Limb (tissue), 2 donors: ENCODE data around the gene APOBEC3B.
"Not testable (repeated sequence)": the region's sequence is repeated elsewhere in the genome, so short reads cannot be mapped to it uniquely, and the experiment has no call there.

Source experiments
- DNase-seq, 2 donors: peaks; one replicate each; pipeline ENCODE4 v3.0.0-alpha.2; 2016; ENCODE audit errors: extremely low spot score in 2 of 2

APOBEC3B gene

DNA sequence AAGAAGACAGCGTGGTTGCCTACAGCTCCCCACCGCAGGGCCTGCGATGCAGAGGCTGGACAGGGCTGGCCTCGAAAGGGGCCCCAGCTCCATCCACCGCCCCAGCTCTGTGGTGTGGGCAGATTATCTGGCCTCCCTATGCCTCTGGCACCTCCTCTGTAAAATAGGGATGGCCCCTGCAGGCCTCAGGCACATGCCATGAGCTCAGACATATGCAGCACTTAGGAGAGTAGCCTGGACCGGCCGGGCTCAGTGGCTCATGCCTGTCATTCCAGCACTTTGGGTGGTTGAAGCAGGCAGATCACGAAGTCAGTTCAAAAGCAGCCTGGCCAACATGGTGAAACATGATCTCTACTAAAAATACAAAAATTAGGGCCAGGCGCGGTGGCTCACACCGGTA lies 46.1 kb downstream of the APOBEC3B start:
- DNase-seq, result no peak

DNA sequence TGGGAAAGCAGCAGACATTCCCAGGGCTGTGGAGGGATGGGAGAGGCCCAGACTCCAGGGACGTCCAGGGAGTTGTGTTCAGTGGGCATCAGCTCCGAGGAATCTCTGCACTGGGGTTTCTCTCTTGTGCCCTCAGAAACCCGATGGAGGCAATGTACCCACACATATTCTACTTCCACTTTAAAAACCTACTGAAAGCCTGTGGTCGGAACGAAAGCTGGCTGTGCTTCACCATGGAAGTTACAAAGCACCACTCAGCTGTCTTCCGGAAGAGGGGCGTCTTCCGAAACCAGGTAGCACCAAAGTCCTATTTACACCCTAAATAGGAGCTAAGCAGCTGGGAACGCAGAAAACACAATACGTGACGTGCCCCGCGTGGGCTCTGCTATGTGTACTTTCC lies 47.1 kb downstream of the APOBEC3B start:
- no peak for DNase-seq

DNA sequence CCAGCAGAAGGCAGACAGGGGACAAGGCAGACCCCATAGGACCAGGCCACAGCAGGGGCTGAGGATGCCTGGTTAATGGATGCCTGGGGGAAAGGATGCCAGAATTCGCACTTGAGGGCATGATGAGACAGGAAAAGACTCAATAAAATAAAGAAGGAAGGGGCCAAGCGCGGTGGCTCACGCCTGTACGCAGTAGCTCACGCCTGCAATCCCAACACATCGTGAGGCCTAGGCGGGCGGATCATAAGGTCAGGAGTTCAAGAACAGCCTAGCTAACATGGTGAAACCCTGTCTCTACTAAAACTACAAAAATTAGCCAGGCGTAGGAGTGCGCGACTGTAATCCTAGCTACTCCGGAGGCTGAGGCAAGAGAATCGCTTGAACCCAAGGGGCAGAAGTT lies 48.6 kb downstream of the APOBEC3B start:
- DNase-seq, result no peak

DNA sequence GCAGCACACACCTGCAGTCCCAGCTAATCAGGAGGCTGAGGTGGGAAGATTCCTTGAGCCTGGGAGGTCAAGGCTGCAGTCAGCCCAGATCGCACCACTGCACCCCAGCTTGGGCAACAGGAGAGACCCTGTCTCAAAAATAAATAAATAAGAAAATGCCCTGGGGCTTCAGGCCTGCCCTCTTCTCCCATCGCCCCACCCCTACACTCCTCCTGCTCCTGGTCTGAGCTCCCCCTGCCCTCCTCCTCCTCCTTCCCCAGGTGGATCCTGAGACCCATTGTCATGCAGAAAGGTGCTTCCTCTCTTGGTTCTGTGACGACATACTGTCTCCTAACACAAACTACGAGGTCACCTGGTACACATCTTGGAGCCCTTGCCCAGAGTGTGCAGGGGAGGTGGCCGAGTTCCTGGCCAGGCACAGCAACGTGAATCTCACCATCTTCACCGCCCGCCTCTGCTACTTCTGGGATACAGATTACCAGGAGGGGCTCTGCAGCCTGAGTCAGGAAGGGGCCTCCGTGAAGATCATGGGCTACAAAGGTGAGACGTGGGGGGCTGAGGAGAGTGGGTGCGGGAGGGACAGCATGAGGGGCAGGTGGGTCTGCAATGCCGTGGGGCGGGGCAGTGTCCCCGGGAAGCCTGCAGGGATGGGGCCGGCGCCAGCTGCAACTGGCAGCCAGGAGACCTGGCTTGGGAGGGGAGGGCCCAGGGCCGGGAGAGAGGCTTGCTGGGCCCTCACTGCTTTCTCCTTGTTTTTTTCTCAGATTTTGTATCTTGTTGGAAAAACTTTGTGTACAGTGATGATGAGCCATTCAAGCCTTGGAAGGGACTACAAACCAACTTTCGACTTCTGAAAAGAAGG lies 49.5 kb downstream of the APOBEC3B start:
- not testable (repeated sequence) for DNase-seq

DNA sequence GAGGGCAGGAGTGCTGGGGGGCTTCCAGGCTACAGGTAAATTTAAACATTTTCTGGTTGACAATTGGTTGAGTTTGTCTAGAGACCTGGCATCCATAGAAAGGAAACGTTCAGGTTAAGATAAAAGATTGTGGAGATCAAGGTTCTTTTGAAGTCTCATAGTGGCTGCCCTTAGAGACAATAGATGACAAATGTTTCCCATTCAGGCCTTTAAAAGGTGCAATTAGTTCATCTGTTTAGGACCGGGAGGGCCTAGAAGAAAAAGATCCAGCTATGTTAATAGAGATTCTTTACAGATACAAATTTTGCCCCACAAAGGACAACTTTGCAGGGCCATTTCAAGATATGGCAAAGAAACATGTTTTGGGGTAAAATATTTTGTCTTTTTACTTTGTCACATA lies 54.9 kb downstream of the APOBEC3B start:
- DNase-seq, result not testable (repeated sequence)

DNA sequence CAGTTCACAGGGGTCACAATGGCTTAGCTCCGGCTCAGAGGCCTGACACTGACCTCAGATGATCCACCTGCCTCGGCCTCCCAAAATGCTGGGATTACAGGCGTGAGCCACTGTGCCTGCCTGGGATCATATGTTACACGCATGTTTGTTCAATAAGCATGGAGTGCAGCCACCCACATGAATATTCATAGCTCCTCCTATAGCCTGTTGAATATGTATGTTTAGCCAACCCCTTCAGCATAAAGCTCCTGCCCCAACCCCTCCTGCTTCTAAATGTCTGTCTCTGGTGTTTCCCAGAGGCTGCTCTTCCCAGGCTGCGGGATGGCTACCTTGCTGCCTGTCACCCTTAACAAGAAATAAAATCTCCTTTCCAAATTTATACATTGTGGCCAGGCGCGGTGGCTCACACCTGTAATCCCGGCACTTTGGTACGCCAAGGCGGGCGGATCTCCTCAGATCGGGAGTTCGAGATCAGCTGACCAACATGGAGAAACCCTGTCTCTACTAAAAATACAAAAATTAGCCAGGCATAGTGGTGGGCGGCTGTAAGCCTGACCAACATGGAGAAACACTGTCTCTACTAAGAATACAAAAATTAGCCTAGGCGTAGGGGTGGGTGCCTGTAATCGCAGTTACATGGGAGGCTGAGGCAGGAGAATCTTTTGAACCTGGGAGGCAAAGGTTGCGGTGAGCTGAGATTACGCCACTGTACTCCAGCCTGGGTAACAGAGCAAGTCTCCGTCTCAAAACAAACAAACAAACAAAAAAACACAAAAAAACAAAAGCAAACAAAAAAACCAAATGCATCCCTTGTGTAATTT lies 57.4 kb downstream of the APOBEC3B start:
- no peak for DNase-seq

DNA sequence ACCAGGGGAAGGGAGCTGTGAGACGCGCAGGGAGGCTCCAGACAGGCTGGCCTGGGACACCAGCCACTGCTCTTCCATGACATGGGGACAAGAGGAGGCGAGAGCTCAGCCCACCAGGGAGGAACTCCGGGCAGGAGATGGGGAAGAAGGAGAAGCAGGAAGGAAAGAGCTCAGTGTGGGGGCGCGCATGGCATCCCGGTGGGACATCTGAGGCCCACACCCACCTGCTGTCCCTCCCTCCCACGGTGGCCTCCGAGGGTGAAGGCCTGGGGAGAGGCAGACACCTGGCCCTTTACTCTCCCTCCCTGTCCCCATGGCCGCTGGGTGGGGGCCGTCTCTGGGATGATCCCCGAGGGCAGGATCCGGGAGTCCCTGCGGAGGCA lies 58.0 kb downstream of the APOBEC3B start:
- DNase-seq, result not testable (repeated sequence)

DNA sequence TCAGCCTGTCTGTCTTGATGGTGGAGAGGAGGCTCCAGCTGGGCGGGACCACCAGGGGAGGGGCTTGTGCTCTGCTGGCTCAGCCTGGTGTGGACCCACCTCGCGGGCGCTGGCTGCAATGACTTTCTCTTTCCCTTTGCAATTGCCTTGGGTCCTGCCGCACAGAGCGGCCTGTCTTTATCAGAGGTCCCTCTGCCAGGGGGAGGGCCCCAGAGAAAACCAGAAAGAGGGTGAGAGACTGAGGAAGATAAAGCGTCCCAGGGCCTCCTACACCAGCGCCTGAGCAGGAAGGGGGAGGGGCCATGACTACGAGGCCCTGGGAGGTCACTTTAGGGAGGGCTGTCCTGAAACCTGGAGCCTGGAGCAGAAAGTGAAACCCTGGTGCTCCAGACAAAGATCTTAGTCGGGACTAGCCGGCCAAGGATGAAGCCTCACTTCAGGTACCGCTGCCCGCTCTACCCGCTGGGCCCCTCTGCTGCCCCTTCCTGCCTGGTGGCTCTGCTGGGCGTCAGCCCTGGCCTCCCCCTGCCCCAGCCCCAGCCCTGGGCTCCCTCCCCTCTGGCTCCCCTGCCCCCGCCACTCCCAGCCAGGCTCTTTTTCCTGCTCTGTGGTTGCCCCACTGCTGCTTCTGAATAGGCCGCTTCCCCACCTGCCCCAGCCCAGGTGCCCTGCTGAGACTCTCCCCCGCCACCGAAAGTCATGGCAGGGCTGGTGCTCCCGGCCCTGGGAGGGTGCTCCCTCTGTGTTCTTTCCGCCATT lies 58.6 kb downstream of the APOBEC3B start, which contains the start of gene APOBEC3F:
APOBEC3F (plus strand) TSS at position 327 of the 759 bp plus-strand sequence; CDS start at position 424, 97 bp downstream.
- DNase-seq, result peak in 1 of 2 donors; percentile 50

DNA sequence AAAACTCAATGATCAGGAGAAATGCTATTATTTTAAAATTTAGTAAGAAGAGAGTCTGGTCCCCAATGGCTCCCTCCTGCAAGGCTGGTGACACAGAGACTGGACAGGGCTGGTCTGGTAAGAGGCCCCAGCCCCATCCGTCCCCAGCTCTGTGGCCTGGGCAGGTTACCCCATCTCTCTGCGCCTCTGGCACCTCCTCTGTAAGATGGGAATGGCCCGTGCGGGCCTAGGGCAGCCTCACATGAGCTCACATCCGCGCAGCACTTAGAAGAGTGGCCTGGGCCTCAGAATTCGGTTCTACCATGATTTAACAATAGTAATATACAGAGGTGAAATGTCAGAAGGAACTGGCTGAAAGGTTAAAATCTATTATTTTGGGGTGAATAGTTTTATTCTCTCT lies 59.8 kb downstream of the APOBEC3B start:
- DNase-seq, result no peak
